Lung (tissue), 12 donors: ENCODE measurements around the gene CPLX1. TPM values are rescaled to one million over a fixed set of nuclear protein-coding genes. Genes with fewer than 3 reads are reported as not detected.
"Not testable (repeated sequence)": the region's sequence is repeated elsewhere in the genome, so short reads cannot be mapped to it uniquely, and the experiment has no call there.

ENCODE experiments used
- ATAC-seq: fragments of 200-7000 bp; cut with Tn5 transposase; one replicate; pipeline ENCODE4 v1.9.1; 2020; ENCODE audit warnings: moderate number of reproducible peaks; ENCODE audit not compliant: insufficient read depth, low FRiP score
- DNase-seq, 3 donors: peaks; one replicate each; pipeline ENCODE4 v3.0.0-alpha.2; 2013 to 2017
- H3K27ac ChIP-seq, 2 donors: one replicate each; pipeline ENCODE4 v1.5.1; 2013; ENCODE audit warnings: mild to moderate bottlenecking in 2 of 2, moderate library complexity in 2 of 2, control low read depth in 1 of 2, inconsistent platforms in 1 of 2, low read depth in 1 of 2, low read length in 1 of 2
- H3K27me3 ChIP-seq, 3 donors: one replicate each; pipeline ENCODE4 v1.5.1; 2013; ENCODE audit warnings: low read length in 2 of 3; ENCODE audit not compliant: control insufficient read depth in 3 of 3, insufficient read depth in 3 of 3
- H3K36me3 ChIP-seq, 4 donors: one replicate each; pipeline ENCODE4 v1.5.1; 2013; ENCODE audit warnings: low read length in 4 of 4, mild to moderate bottlenecking in 1 of 4, moderate library complexity in 1 of 4; ENCODE audit not compliant: control insufficient read depth in 4 of 4, insufficient read depth in 4 of 4
- H3K4me1 ChIP-seq, 5 donors: one replicate each; pipeline ENCODE4 v1.5.1; 2013; ENCODE audit warnings: low read length in 5 of 5, mild to moderate bottlenecking in 2 of 5, moderate library complexity in 1 of 5; ENCODE audit not compliant: control insufficient read depth in 5 of 5, insufficient read depth in 5 of 5
- H3K4me3 ChIP-seq: one replicate; pipeline ENCODE4 v1.5.1; 2013; ENCODE audit warnings: mild to moderate bottlenecking, control low read depth, moderate library complexity
- H3K9ac ChIP-seq, 2 donors: one replicate each; pipeline ENCODE4 v1.5.1; 2013; ENCODE audit warnings: low read length in 2 of 2, control low read depth in 1 of 2; ENCODE audit not compliant: insufficient read depth in 1 of 2
- H3K9me3 ChIP-seq, 4 donors: one replicate each; pipeline ENCODE4 v1.5.1; 2013; ENCODE audit warnings: low read length in 3 of 4, mild to moderate bottlenecking in 1 of 4, moderate library complexity in 1 of 4; ENCODE audit not compliant: control insufficient read depth in 4 of 4, insufficient read depth in 3 of 4
- CTCF ChIP-seq: IDR thresholded peaks from 2 replicates; pipeline ENCODE4 v1.5.1; 2012; ENCODE audit warnings: mild to moderate bottlenecking; ENCODE audit errors: control extremely low read depth, extremely low read depth
- WGBS, 2 donors: extraction: QIAGEN DNeasy Blood & Tissue Kit; methylation state at CpG; one replicate each; pipeline ENCODE4 v1.1.7; 2013; 5-methylcytosine and 5-hydroxymethylcytosine counted together
- polyA plus RNA-seq, 2 donors: library from polyadenylated mRNA; stranded (reverse); fragments of 200-250 nt; gene quantifications; one replicate each; pipeline ENCODE4 v1.2.1, GENCODE V29; 2013
- total RNA-seq, 2 donors: library from RNA; depleted of rRNA in 1 of 2; stranded (reverse); fragments of >200 nt in 1 of 2; gene quantifications; one replicate each; pipeline ENCODE4 v1.2.1, GENCODE V29; 2014 to 2021
- donor health status: control.
- donor health status: control.
- donor health status: Bipolar disorder and iron deficiency.
- donor health status: healthy.
- donor health status: DM: yes; HTN: yes; CAD: no.

Gene CPLX1
- total and polyA plus RNA-seq, 4 donors: 1.1 to 3.9 (median 2.1) TPM

DNA sequence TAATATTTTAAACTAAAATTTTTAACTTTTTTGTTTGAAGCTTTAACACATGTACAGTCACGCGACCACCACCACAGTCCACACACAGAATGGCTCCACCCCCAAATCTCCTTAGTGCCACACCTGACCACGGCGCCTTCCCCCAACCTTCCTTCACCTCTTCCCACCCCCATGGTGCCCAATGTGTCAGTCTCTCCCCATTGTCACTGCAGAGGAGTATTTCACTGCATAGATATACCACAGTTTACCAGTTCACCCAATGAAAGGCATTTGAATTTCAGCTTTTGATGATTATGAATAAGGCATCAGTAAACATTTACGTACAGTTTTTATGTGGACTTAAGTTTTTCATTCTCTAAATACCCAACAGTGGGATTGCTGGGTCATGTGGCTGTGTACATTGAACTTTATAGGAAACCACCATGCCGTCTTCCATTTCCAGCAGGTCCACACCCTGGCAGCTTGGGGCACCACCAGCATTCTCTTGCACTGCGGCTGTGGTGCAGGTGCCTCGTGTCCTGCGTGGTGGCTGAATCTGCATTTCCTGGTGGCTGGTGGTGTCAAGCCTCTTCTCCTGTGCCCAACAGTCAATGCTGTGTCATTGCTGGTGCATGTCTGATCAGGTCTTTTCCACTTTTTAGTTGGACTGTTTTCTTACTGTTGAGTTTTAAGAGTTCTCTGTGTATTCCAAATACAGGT is 49.0 kb downstream of the CPLX1 start:
- Histone ChIP-seq H3K4me1 (peaks cover 0 to 31% (median 8%) of the 10 kb centered on the region in 5 donors), H3K9me3 (no peaks in the 10 kb centered on the region), H3K9ac (no peak overlapping the region), H3K27ac (no peak overlapping the region), H3K27me3 (no peaks in the 10 kb centered on the region), H3K4me3 (no peak overlapping the region), H3K36me3 (peaks cover 7 to 35% (median 25%) of the 10 kb centered on the region in 4 donors)
- DNase-seq: no peak
- 90 to 93% methylated on average over 9 of the region's 9 CpGs for WGBS, 2 donors
- TF ChIP-seq CTCF: no peak
- no peak for ATAC-seq

GRCh38 chr4:775485-775884 is 50.4 kb downstream of the CPLX1 start:
- not testable (repeated sequence) for H3K9ac ChIP-seq, H3K4me3 ChIP-seq, H3K27me3 ChIP-seq, DNase-seq, ATAC-seq, H3K27ac ChIP-seq, H3K9me3 ChIP-seq
- Histone ChIP-seq H3K4me1 (peaks cover 0 to 28% (median 7%) of the 10 kb centered on the region in 5 donors), H3K36me3 (peaks cover 7 to 37% (median 29%) of the 10 kb centered on the region in 4 donors)
- WGBS, 2 donors: 97 to 99% methylated on average over 2 of the region's 2 CpGs

- DNase-seq, H3K27ac ChIP-seq, ATAC-seq, H3K4me3 ChIP-seq, H3K9ac ChIP-seq, H3K27me3 ChIP-seq, H3K9me3 ChIP-seq: not testable (repeated sequence)
- Histone ChIP-seq H3K36me3 (peaks cover 7 to 43% (median 29%) of the 10 kb centered on the region in 4 donors), H3K4me1 (peaks cover 1 to 20% (median 5%) of the 10 kb centered on the region in 5 donors)
- WGBS, 2 donors: 94 to 96% methylated on average over 30 of the region's 30 CpGs
These were observed 51.4 kb downstream of the CPLX1 start for GRCh38 chr4:774419-775092.

- DNase-seq: no peak
These were observed 52.7 kb downstream of the CPLX1 start for GRCh38 chr4:773214-773613.

More at GRCh38 chr4:773214-773613, 52.7 kb downstream of the CPLX1 start:
- no peak for ATAC-seq
- Histone ChIP-seq H3K27me3 (no peaks in the 10 kb centered on the region), H3K4me3 (no peak overlapping the region), H3K9me3 (peaks cover 0 to 2% (median 0%) of the 10 kb centered on the region in 4 donors), H3K4me1 (peaks cover 0 to 19% (median 5%) of the 10 kb centered on the region in 5 donors), H3K36me3 (peaks cover 7 to 42% (median 31%) of the 10 kb centered on the region in 4 donors), H3K9ac (no peak overlapping the region), H3K27ac (no peak overlapping the region)
- TF ChIP-seq CTCF: no peak
- 68 to 91% methylated on average over 9 of the region's 9 CpGs for WGBS, 2 donors
